Measurements from ENCODE around the gene SCN3B.

The SCN3B gene

GRCh38 chr11:123594921-123595320, 59.5 kb downstream of the SCN3B start:
- DNase-seq (ENCODE audit: low spot score), result no peak

- no peak for DNase-seq (ENCODE audit: low spot score)
Measured at GRCh38 chr11:123594188-123594901, 60.1 kb downstream of the SCN3B start.

GRCh38 chr11:123593570-123593969, 60.9 kb downstream of the SCN3B start:
- DNase-seq (ENCODE audit: low spot score), result no peak

GRCh38 chr11:123590296-123590912, 64.0 kb downstream of the SCN3B start:
- no peak for DNase-seq (ENCODE audit: low spot score)

GRCh38 chr11:123588864-123589262, 65.6 kb downstream of the SCN3B start:
- DNase-seq (ENCODE audit: low spot score), result no peak

GRCh38 chr11:123588117-123588863, 66.1 kb downstream of the SCN3B start:
- DNase-seq (ENCODE audit: low spot score), result no peak

- DNase-seq (ENCODE audit: low spot score), result no peak
Measured at GRCh38 chr11:123587559-123587958, 66.9 kb downstream of the SCN3B start.

- DNase-seq (ENCODE audit: low spot score), result no peak
Measured at GRCh38 chr11:123587044-123587443, 67.4 kb downstream of the SCN3B start.

GRCh38 chr11:123586568-123586967, 67.9 kb downstream of the SCN3B start:
- no peak for DNase-seq (ENCODE audit: low spot score)

GRCh38 chr11:123585706-123586105, 68.7 kb downstream of the SCN3B start:
- no peak for DNase-seq (ENCODE audit: low spot score)

GRCh38 chr11:123585206-123585605, 69.2 kb downstream of the SCN3B start:
- no peak for DNase-seq (ENCODE audit: low spot score)

GRCh38 chr11:123584737-123585136, 69.7 kb downstream of the SCN3B start:
- no peak for DNase-seq (ENCODE audit: low spot score)

- DNase-seq (ENCODE audit: low spot score), result no peak
Measured at GRCh38 chr11:123584186-123584585, 70.2 kb downstream of the SCN3B start.

- DNase-seq (ENCODE audit: low spot score), result no peak
Measured at GRCh38 chr11:123582992-123583504, 71.4 kb downstream of the SCN3B start.

- DNase-seq (ENCODE audit: low spot score), result no peak
Measured at GRCh38 chr11:123581651-123582399, 72.6 kb downstream of the SCN3B start.

GRCh38 chr11:123580557-123581275, 73.7 kb downstream of the SCN3B start:
- DNase-seq (ENCODE audit: low spot score), result peak; percentile 24

GRCh38 chr11:123580137-123580536, 74.3 kb downstream of the SCN3B start:
- no peak for DNase-seq (ENCODE audit: low spot score)

- DNase-seq (ENCODE audit: low spot score), result no peak
Measured at GRCh38 chr11:123579482-123579812, 75.0 kb downstream of the SCN3B start.

Data from hematopoietic multipotent progenitor cell treated with erythropoietin and hydrocortisone succinate and interleukin-3 and kit ligand, for 17 days (in vitro differentiated cells).